ENCODE results near the gene QRFP. TPM values are rescaled to one million over a fixed set of nuclear protein-coding genes. Genes with fewer than 3 reads are reported as not detected.

QRFP gene
- total RNA-seq, 1 experiment from 2014 or later: not detected

DNA sequence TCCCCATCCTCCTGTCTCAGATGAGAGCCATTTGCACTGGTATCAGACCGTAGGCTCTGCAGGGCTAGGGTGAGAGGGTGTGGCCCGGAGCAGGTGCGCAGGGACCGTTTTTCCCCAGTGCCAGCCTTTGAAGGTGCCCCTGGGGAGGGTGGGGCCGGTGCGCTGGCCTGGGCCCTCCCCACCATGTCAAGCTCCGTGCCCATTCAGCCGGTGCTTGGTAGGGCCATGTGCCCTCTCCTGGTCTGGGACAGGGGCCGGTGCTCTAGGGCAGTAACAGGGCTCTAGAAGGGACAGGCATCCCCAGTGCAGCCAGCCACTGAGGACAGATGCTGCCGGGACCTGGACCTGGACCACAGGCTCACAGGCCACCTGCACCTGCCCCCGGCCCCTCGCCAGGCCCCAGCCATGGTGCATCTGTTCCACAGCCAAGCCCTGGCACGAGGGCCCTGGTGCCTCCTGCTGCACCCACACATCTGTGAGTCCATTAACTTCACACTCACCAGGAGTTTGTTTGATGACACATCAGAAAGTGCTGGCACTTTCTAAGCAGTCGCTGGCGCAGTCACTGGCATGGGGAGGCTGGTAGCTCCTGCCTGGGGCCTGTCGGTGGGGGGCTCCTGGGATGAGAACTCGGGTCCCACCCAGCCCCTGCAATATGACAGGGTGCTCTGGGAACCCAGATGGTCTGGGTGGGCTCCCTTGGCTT, 5.0 kb upstream of the QRFP start:
- Histone ChIP-seq H3K14ac (ENCODE audit: insufficient read depth, low read length) (no peak overlapping the region), H3K4me2 (ENCODE audit: insufficient read depth, insufficient read length, low read length) (no peak overlapping the region), H3K56ac (ENCODE audit: insufficient read length, low read depth, low read length) (no peak overlapping the region), H2AK5ac (ENCODE audit: insufficient read length, low read length) (no peak overlapping the region), H4K20me1 (ENCODE audit: control insufficient read depth, insufficient read depth, insufficient read length) (no peaks in the 10 kb centered on the region), H3K9ac (ENCODE audit: extremely low read depth, insufficient read length, low read length) (no peak overlapping the region), H2BK20ac (ENCODE audit: low read depth, low read length, poor library complexity, severe bottlenecking) (no peak overlapping the region), H3T11ph (ENCODE audit: low read length) (no peak overlapping the region), H2BK120ac (ENCODE audit: low read depth, low read length, poor library complexity, severe bottlenecking) (no peak overlapping the region), H3K23ac (ENCODE audit: insufficient read length, low read depth, low read length) (no peak overlapping the region), H4K91ac (ENCODE audit: insufficient read length, low read depth, low read length) (no peak overlapping the region), H3K4ac (ENCODE audit: low read depth, low read length) (no peak overlapping the region), H3K18ac (ENCODE audit: insufficient read length, low read depth, low read length) (no peak overlapping the region), H2BK15ac (ENCODE audit: low read depth, low read length) (no peak overlapping the region), H3K27me3 (ENCODE audit: insufficient read depth, low read length) (no peaks in the 10 kb centered on the region), H3K9me3 (ENCODE audit: control insufficient read depth, low read depth, low read length) (no peaks in the 10 kb centered on the region), H3K79me1 (ENCODE audit: insufficient read depth, low read depth, low read length, poor library complexity, severe bottlenecking) (no peaks in the 10 kb centered on the region), H2BK5ac (ENCODE audit: insufficient read length, low read length) (no peak overlapping the region), H2AFZ (ENCODE audit: low read length) (no peak overlapping the region), H2BK12ac (ENCODE audit: insufficient read length, low read depth, low read length) (no peak overlapping the region), H4K5ac (ENCODE audit: insufficient read length, low read depth, low read length) (no peak overlapping the region), H4K8ac (replicated peaks; ENCODE audit: insufficient read length, low read depth, low read length) (no peak overlapping the region), H3K23me2 (ENCODE audit: insufficient read length, low read depth, low read length, poor library complexity, severe bottlenecking) (no peaks in the 10 kb centered on the region), H3K27ac (ENCODE audit: insufficient read length, low read depth, low read length) (no peak overlapping the region), H3K79me2 (ENCODE audit: insufficient read depth, low read length) (no peaks in the 10 kb centered on the region), H3K4me1 (ENCODE audit: insufficient read depth, low read length) (no peaks in the 10 kb centered on the region)
- Mint-ChIP-seq H3K27ac (no peak overlapping the region), H3K36me3 (ENCODE audit: insufficient read depth in 1 of 3, low read depth in 3 of 3) (no peaks in the 10 kb centered on the region), H3K4me1 (peaks cover 0 to 7% of the 10 kb centered on the region in 2 experiments; a peak in 1 of 4 replicates), H3K9me3 (no peaks in the 10 kb centered on the region), H3K4me3 (no peak overlapping the region), H3K27me3 (ENCODE audit: low read depth) (peaks cover 3% of the 10 kb centered on the region; the same call in 1 of the 2 replicates)
- TF ChIP-seq, protein P1, sequence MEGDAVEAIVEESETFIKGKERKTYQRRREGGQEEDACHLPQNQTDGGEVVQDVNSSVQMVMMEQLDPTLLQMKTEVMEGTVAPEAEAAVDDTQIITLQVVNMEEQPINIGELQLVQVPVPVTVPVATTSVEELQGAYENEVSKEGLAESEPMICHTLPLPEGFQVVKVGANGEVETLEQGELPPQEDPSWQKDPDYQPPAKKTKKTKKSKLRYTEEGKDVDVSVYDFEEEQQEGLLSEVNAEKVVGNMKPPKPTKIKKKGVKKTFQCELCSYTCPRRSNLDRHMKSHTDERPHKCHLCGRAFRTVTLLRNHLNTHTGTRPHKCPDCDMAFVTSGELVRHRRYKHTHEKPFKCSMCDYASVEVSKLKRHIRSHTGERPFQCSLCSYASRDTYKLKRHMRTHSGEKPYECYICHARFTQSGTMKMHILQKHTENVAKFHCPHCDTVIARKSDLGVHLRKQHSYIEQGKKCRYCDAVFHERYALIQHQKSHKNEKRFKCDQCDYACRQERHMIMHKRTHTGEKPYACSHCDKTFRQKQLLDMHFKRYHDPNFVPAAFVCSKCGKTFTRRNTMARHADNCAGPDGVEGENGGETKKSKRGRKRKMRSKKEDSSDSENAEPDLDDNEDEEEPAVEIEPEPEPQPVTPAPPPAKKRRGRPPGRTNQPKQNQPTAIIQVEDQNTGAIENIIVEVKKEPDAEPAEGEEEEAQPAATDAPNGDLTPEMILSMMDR (conservative IDR thresholded peaks at IDR 0.05): no peak
- WGBS (ENCODE audit: extremely low coverage, insufficient read length, low lambda C conversion rate): no CpG with 5 or more reads among the region's 17 CpGs
- DNase-seq: no peak
